GM10266 (cell line): ENCODE measurements around the gene TOR1A.
"Not testable (repeated sequence)": the region's sequence is repeated elsewhere in the genome, so short reads cannot be mapped to it uniquely, and the experiment has no call there.

Source experiments
- DNase-seq: peaks from one replicate; pipeline ENCODE4 v3.0.0; 2012; ENCODE audit errors: extremely low spot score
- CTCF ChIP-seq: IDR thresholded peaks from 2 replicates; pipeline ENCODE4 v1.5.1; 2012; ENCODE audit warnings: mild to moderate bottlenecking, low read depth; ENCODE audit not compliant: control insufficient read depth, insufficient read depth; ENCODE audit errors: missing control alignments

The TOR1A gene

DNA sequence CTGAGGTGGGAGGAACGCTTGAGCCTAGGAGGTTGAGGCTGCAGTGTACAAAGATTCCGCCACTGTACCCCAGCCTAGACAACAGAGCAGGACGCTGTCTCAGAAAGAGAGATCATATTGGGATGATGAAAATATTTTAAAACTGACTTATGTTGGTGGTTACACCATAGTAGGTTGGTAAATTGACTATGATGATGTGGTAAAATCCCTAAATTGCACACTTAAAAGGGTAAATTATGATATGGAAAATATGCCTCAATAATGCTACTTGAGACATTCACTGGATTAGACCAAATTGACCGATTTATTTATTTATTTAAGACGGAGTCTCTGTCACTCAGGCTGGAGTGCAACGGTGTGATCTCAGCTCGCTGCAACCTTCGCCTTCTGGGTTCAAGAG lies 42.8 kb downstream of the TOR1A start:
- DNase-seq = no peak
- TF ChIP-seq CTCF = no peak

- TF ChIP-seq CTCF = no peak
- no peak for DNase-seq
Measured at GRCh38 chr9:129779560-129780190, 44.3 kb downstream of the TOR1A start.

- DNase-seq = no peak
- TF ChIP-seq CTCF = no peak
Measured at GRCh38 chr9:129778469-129778868, 45.5 kb downstream of the TOR1A start.

DNA sequence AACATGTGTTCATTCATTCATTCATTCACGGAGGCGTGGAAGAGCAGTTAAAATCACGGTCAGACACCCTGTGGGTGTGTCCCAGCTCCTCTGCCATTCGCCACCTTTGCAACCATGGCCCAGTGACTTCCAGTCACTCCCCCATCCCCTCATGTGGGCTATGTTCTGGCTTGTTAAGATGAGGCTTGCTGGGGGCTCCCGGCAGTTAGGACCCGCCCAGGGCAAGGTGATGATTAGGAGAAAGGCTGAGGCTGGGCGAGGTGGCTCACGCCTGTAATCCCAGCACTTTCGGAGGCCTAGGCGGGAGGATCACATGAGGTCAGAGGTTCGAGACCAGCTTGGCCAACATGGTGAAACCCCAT lies 46.2 kb downstream of the TOR1A start:
- no peak for TF ChIP-seq CTCF
- DNase-seq = no peak

DNA sequence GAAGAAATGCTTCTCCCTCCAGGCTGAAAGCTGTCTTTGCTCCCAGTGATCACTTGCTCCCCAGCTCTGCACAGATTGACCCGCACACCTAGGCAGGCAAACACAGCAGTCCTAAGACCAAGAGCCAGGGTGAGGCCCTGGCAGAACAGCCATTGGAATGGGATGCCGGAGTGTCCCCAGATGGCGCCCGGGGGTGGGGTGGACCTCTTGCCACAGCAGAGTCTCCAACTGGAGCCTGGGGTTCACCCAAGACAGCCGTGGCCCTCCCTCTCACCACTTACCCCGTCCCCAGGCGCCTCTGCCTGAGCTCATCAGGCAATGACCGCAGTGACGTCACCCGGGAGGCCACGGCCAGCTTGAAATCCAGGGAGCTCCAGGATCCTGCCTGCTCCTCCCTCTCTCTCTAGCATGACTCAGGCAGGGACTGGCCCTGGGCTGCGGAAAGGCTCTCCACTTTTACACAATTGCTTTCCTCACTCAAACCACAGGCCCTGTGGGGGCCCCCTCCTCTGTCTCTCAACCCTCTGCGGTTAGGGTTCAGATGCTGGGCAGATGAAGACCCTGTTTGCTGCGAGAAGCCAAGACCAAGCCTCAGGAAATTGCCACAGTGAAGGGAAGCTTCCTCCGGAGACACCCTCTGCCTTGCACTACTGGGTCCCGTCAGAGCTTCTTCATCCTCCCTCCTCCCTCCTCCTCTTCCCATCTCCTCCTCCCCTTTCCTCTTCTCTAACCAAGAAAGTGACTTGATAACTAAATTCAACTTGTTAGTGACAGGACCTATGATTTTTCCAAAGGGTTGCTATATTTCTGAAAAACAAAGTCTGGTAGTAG lies 46.8 kb downstream of the TOR1A start:
- no peak for DNase-seq
- TF ChIP-seq CTCF = no peak

DNA sequence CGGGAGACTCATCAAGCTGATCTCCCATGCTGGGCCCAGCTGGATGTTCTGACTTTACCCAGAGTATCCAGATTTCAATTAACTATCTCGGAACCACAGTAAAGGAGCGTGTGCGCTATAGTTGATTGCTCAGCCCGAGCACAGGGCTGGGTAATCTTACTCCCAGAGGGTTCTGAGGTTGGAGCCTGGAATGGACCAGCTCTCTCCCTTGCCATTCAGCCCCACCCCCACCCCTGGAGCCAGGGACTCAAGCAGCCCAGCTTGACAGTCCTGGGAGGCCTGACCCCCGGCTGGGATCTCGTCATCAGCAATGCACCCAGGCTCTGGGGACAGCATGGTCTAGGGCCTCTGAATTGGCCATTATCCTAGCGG lies 47.4 kb downstream of the TOR1A start:
- no peak for DNase-seq
- TF ChIP-seq CTCF = no peak

- not testable (repeated sequence) for DNase-seq
Measured at GRCh38 chr9:129776096-129776495, 47.8 kb downstream of the TOR1A start.
